Stimulated activated memory B cell treated with anti-CD40 and anti-IgM and Interleukin-4, amounts not matched to agents 10 μg/mL and 1 μg/mL and 100 μg/mL, for 72 hours (primary cell): Measurements from ENCODE around the gene JAG1.
"Not testable (repeated sequence)": the region's sequence is repeated elsewhere in the genome, so short reads cannot be mapped to it uniquely, and the experiment has no call there.

Source experiments
- ATAC-seq: fragments of 150-1000 bp; cut with Tn5 transposase; 2 replicates; pipeline ENCODE4 v1.10.0; 2021
- H3K27ac Mint-ChIP-seq: one replicate; pipeline ENCODE4 v1.8.0; 2022; ENCODE audit warnings: mild to moderate bottlenecking, mixed read lengths
- H3K27me3 Mint-ChIP-seq: one replicate; pipeline ENCODE4 v1.8.0; 2022; ENCODE audit warnings: mixed read lengths
- H3K36me3 Mint-ChIP-seq: one replicate; pipeline ENCODE4 v1.8.0; 2022; ENCODE audit warnings: mixed read lengths
- H3K4me1 Mint-ChIP-seq: one replicate; pipeline ENCODE4 v1.8.0; 2022; ENCODE audit warnings: mixed read lengths
- H3K4me3 Mint-ChIP-seq: one replicate; pipeline ENCODE4 v1.8.0; 2022; ENCODE audit warnings: mild to moderate bottlenecking, moderate library complexity, mixed read lengths
- H3K9me3 Mint-ChIP-seq: one replicate; pipeline ENCODE4 v1.8.0; 2022; ENCODE audit warnings: mixed read lengths

The JAG1 gene

DNA sequence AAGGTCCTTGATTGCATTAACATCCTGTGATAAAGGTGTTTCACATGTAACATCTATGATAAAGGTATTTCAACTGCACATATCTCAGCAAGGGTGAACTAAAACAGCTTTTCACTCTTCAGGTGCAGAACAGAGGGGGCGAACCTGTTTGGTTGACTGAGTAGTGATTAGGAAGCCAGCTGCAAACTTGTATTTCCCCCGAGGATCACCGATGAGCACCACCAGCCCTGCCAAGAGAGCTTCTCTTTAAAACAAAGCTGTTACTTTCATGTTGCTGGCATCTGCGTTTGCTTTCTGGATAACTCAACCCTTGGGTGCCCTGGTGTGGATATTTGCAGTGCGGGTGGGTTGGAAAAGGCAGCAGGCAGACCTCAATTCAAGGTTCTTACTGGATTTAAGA lies 39.6 kb downstream of the JAG1 start:
- peak; percentile 53 for ATAC-seq
- Mint-ChIP-seq H3K27me3 (no peaks in the 10 kb centered on the region), H3K27ac (no peak overlapping the region), H3K9me3 (no peaks in the 10 kb centered on the region), H3K36me3 (peaks cover 14% of the 10 kb centered on the region), H3K4me1 (peaks cover 10% of the 10 kb centered on the region), H3K4me3 (no peak overlapping the region)

DNA sequence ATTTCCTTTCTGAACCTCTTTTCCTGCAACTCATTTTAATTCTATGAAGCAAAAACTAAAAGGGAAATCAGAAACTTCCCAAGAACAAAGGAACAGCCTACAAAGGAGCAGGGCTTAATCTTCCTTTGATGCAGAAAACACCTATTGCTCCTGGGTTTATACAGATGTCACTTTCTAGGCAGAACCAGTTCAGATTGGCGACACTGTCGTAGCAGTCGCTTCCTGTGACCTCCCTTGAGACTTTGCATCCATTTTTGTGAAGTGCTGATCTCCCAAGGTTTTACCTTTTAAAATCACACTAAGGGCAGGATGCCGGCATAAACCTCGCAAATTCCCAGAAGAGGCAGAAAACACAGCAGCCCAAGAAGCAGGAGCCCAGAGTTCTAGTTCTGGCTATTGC lies 40.1 kb downstream of the JAG1 start:
- Mint-ChIP-seq H3K27ac (no peak overlapping the region), H3K9me3 (no peaks in the 10 kb centered on the region)

DNA sequence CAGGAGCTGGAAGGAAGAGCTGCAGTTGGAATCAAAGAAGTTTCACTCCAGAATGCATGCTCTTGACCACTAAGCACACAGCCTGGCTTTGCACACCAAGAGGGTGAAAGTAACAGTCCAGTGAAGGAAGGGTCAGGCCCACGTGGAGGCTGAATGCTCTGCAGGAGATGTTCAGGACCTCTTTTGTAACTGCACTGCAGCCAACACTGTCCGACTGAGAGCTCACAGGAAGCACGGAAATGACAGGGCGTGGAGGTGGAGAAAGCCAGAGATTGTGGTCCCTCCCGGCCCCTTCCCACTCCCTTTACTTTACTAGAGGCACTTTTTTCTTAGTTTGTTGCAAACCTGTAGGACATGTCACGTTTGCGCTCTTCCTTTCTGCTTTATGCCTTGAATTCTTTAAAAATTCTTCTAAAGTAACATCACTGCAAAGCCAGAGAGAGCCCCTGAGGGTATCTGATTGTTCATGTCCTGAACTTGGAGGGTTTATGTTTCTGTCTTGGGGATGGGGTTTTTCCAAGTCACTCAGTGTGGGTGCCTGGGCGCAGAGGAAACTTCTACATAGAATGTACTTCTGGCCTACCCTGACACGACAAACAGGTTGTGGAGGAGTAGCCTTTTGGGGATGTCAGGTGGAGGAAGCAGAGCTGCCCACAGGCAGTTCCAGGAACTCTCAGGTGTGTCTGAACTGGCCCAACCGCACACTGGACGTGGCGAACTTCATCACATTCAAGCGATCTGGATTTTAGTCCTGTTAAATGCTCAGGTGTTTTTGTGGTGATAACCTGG lies 40.9 kb downstream of the JAG1 start:
- Mint-ChIP-seq H3K4me3 (no peak overlapping the region), H3K9me3 (no peaks in the 10 kb centered on the region), H3K36me3 (peaks cover 14% of the 10 kb centered on the region), H3K27ac (no peak overlapping the region), H3K27me3 (no peaks in the 10 kb centered on the region), H3K4me1 (peaks cover 10% of the 10 kb centered on the region)
- no peak for ATAC-seq

More for the DNA sequence above, 40.1 kb downstream of the JAG1 start:
- Mint-ChIP-seq H3K4me1 (peaks cover 10% of the 10 kb centered on the region), H3K36me3 (peaks cover 14% of the 10 kb centered on the region), H3K4me3 (no peak overlapping the region), H3K27me3 (no peaks in the 10 kb centered on the region)
- ATAC-seq: no peak

DNA sequence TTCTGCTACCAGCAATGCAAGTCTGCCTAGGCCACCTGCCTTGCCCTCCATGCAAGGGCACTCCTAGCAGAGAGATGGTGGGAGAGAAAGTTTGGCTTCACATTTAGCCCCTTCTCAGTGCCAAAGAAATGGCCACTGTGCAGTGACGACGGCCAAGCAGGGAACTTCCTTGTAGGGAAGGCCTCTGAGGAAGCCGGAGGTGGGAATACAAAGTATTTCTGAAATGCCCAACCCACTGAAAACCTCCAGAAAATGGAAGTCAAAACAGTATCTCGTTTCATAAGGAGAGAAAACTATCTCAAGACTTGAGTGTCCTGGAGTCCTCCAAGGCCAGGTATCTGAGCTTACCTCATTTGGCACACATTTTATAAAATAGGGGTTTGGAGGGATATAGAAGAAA lies 42.7 kb downstream of the JAG1 start:
- Mint-ChIP-seq H3K4me1 (peaks cover 10% of the 10 kb centered on the region), H3K27me3 (no peaks in the 10 kb centered on the region), H3K27ac (no peak overlapping the region), H3K36me3 (peaks cover 9% of the 10 kb centered on the region), H3K4me3 (no peak overlapping the region), H3K9me3 (no peaks in the 10 kb centered on the region)
- no peak for ATAC-seq

DNA sequence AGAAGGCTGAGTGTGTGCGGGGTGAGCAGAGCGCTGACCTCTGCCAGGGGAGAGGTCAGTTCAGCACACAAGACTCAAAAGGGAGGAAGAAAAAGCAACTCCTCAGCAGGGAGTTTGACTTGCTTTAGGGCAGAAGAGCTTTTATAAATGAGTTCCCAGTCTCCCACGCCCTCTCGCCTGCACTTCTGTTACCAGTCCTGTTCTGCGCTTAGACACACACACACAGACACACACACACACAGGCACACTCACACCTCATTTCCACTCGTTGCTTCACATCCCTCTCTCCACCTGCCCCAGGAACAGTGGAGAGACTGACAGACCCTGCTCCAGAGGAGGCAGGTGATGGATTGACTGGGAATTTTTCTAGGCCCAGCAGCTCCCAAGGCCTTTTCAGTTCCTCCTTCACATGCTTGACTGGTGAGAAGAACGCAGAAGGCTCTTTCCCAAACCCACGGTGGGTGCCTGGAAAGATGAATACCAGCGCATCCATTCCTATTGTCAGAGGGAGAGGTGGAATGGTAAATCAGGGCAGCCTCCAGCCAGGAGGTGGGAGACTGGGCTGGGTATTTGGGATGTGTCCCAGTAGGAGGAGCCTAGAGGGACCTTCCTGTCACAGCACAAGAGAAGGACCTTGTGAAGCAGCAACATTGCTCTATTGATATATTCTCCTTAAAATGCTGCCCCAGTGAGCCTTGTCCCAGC lies 43.7 kb downstream of the JAG1 start:
- Mint-ChIP-seq H3K36me3 (peaks cover 15% of the 10 kb centered on the region), H3K27me3 (no peaks in the 10 kb centered on the region), H3K27ac (no peak overlapping the region)

DNA sequence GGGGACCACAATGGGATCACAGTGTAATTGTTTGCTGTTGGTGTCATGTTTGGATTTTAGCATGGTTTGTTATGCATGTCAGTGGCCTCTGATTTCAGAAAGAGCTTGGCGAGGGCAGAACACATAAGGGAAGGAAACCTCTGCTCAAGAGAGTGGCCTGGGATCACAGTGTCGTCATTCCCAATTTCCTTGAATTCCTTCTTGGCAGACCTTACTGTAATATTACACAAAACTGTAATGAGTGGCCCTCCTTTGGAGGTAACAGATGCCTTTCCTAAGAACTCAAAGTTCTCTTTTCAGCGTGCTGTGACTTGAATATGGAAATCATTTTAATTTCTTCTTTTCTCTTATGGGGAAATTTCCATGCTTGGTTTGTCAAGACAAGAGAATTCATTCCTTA lies 46.9 kb downstream of the JAG1 start:
- H3K4me3 Mint-ChIP-seq: no peak overlapping the region
- no peaks in the 10 kb centered on the region for H3K9me3 Mint-ChIP-seq
- peaks cover 39% of the 10 kb centered on the region for H3K36me3 Mint-ChIP-seq
- no peak overlapping the region for H3K27ac Mint-ChIP-seq
- H3K27me3 Mint-ChIP-seq: no peaks in the 10 kb centered on the region
- ATAC-seq: no peak
- no peaks in the 10 kb centered on the region for H3K4me1 Mint-ChIP-seq

More for the DNA sequence above, 43.7 kb downstream of the JAG1 start:
- Mint-ChIP-seq H3K4me1 (peaks cover 10% of the 10 kb centered on the region), H3K9me3 (no peaks in the 10 kb centered on the region), H3K4me3 (no peak overlapping the region)
- no peak for ATAC-seq

DNA sequence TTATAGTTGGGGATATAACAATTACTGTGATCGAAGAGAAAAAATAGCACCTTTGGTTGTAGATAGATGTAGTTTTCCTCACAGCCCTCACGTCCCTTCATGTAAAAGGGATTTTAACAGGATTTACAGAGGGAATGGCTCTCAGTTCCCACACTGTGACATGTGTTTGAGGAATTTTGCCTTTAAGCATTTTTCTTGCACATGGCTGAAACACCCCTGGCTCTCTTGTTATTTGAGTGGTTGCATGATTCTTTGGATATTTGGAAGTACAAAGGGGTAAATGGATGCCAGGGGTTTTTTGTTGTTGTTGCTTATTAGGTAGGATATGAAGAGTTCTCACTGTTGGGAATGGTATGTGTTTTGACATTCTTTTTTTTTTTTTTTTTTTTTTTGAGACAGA lies 48.2 kb downstream of the JAG1 start:
- Mint-ChIP-seq H3K36me3 (peaks cover 47% of the 10 kb centered on the region), H3K9me3 (no peaks in the 10 kb centered on the region), H3K4me3 (no peak overlapping the region), H3K4me1 (no peaks in the 10 kb centered on the region), H3K27me3 (no peaks in the 10 kb centered on the region), H3K27ac (no peak overlapping the region)
- no peak for ATAC-seq

DNA sequence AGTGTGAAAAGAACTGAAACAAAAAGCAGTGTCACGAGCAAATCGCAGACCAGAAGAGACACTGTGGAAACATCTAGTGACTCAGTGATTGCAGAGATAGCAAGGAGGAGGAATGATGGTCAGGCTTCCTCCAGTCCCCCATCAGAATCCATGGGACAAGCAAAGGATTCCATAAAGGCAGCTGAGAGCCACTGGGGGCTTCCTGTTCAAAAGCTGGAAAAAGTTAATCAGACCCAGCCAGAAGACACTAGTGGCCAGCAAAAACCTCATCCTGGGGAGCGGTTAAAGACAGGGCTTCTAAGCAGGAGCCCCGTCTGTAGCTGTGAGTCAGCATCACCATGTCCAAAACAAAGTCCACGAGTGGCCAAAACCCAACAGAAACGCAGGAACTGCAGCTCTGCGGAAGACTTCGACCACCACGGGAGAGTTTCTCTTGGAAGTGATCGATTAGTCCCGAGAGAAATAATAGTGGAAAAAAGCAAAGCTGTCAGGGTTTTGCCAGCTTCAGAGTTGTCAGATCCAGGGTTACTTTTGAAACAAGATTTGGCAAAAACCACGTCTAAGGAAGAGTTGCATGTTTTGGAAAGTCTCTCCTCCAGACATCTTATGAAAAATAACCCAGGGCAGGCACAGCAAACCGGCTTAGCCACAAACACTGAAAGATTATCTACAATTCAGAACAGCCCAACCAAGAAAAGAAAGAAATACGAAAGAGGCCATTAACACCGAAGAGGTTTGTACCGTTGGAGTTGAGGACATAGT lies 51.0 kb downstream of the JAG1 start:
- Mint-ChIP-seq H3K4me3 (no peak overlapping the region), H3K4me1 (no peaks in the 10 kb centered on the region), H3K27me3 (no peaks in the 10 kb centered on the region), H3K27ac (no peak overlapping the region), H3K9me3 (no peaks in the 10 kb centered on the region), H3K36me3 (peaks cover 42% of the 10 kb centered on the region)
- ATAC-seq: no peak

DNA sequence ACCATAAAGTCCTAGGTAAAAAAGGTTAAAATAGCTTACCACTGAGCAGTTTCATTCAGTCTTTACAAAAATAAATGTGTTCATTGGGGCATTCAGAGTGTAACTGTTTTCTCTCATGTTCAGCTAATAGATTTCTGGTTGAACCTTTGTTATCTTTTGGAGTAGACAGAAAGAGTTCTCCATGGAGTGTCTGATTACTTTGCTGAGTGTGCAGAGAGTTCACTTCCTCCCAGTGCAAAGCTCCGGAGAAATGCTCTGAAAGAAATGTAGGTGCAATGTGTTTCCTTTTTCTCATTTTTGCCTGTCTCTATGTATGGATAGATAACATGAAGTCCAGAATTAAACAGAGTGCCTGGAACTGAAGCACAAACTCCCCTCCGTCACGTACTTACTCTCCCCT lies 52.6 kb downstream of the JAG1 start:
- no peak for ATAC-seq
- H3K27me3 Mint-ChIP-seq: no peaks in the 10 kb centered on the region
- peaks cover 49% of the 10 kb centered on the region for H3K36me3 Mint-ChIP-seq
- H3K27ac Mint-ChIP-seq: no peak overlapping the region
- H3K9me3 Mint-ChIP-seq: no peaks in the 10 kb centered on the region
- H3K4me1 Mint-ChIP-seq: no peaks in the 10 kb centered on the region
- H3K4me3 Mint-ChIP-seq: no peak overlapping the region

DNA sequence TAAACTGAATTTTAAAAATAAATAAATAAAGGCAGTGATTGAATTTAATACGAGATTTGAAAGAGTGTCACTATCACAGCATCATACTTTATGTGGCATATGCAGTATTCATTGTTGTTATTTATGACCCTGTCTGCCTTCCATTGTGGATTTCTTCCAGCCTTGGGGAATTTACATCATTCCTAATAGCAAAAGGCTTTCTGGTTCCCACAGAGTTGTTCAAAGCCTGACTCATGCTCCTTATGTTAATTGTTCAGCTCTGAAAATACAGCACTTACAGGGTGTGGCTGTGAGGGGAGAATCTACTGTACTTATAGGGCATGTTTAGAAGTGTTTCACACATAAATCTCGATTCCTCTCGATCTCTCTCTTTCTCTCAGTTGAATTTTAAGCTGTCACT lies 54.4 kb downstream of the JAG1 start:
- Mint-ChIP-seq H3K4me3 (no peak overlapping the region), H3K36me3 (peaks cover 54% of the 10 kb centered on the region), H3K9me3 (no peaks in the 10 kb centered on the region), H3K27ac (no peak overlapping the region), H3K27me3 (no peaks in the 10 kb centered on the region), H3K4me1 (no peaks in the 10 kb centered on the region)
- no peak for ATAC-seq

DNA sequence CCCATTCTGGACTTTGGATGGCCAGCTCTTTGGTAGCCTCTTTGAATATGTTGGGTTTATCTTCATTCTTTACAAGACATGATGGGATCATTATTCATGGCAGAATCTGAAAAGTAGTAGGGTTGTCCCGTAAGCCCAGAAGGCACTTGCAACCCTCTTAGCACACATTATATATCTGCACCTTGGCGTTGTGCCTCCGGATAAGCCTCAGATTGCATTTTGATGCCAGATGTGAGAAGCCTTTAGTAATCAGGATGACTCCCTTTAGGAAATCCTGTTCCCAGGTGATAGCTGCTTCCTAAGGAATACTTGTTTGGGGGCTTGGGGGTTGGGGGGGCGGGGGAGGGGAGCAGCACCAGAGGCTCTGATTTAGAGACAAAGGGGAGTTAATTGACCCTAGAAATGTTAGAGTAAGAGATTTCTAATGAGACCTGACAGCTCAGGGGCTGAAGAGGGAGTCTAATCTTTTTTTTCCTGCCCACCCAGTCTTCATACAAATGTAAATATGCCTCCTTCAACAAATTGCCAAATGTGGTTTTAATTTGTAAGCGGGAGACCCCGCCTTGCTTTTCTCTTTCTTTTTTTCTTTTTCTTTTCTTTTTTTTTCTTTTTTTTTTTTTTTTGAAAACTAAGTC lies 55.1 kb downstream of the JAG1 start:
- Mint-ChIP-seq H3K4me3 (no peak overlapping the region), H3K4me1 (no peaks in the 10 kb centered on the region), H3K36me3 (peaks cover 53% of the 10 kb centered on the region), H3K9me3 (no peaks in the 10 kb centered on the region), H3K27me3 (no peaks in the 10 kb centered on the region), H3K27ac (no peak overlapping the region)
- no peak for ATAC-seq

DNA sequence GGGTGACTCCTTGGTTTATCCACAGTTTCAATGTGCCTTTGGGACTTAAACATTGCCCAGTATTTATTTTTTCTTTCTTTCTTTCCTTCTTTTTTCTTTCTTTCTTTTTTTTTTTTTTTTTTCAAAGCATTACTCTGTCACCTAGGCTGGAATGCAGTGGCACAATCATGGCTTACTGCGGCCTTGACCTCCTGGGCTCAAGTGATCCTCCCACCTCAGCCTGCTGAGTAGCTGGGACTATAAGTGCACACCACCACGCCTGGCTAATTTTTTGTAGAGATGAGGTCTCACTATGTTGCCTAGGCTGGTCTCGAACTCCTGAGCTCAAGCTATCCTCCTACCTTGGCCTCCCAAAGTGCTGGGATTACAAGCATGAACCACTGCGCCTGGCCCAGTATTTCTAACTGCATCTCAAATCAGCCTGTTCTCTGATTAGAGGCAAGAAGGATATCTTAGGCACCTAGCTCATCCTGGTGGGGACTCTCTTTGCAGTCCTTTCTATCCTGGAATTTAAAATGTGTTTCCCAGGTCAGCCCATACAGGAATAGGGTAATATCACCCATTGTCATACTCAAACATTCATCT lies 56.2 kb downstream of the JAG1 start:
- H3K27me3 Mint-ChIP-seq, H3K9me3 Mint-ChIP-seq, H3K4me1 Mint-ChIP-seq, H3K27ac Mint-ChIP-seq, H3K4me3 Mint-ChIP-seq, ATAC-seq: not testable (repeated sequence)
- peaks cover 48% of the 10 kb centered on the region for H3K36me3 Mint-ChIP-seq

DNA sequence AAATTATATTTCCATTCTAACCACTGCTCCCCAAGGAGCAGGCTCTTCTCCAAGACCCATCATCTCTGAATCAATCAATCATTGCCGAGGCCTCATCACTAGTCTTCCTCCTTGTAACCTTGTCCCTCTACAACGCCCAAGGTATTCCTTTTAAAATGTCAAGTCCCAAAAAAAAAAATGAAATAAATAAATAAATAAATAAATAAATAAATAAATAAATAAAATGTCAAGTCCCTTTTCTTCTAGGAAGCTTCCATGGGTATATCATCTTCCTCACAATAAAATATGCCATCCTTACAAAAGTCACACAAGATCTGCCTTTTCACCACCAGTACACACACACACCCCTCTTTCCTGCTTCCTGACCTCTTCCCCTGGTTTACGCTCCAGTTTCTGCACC lies 57.6 kb downstream of the JAG1 start:
- Mint-ChIP-seq H3K4me1 (no peaks in the 10 kb centered on the region), H3K36me3 (peaks cover 47% of the 10 kb centered on the region), H3K9me3 (no peaks in the 10 kb centered on the region), H3K27me3 (no peaks in the 10 kb centered on the region), H3K4me3 (no peak overlapping the region), H3K27ac (no peak overlapping the region)
- no peak for ATAC-seq

DNA sequence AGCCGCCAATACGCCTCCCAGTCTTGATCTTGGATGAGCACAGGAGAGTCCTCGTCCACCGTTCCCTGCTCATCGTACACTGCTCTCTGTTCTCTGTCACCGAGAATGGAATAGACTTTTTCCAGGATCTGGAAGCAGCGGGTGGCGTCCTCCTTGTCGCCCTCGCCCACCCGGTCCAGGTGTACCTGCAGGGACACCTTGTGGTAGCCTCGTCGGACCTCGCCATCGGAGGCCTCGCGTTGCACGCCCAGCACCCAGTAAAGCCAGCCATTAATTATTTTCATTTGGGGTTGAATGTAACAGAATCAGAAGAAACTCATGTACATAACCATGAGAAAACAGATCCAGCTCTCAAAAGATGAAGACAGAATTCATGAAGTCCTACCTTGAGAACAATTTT lies 59.9 kb downstream of the JAG1 start:
- Mint-ChIP-seq H3K4me3 (no peak overlapping the region), H3K4me1 (no peaks in the 10 kb centered on the region)

DNA sequence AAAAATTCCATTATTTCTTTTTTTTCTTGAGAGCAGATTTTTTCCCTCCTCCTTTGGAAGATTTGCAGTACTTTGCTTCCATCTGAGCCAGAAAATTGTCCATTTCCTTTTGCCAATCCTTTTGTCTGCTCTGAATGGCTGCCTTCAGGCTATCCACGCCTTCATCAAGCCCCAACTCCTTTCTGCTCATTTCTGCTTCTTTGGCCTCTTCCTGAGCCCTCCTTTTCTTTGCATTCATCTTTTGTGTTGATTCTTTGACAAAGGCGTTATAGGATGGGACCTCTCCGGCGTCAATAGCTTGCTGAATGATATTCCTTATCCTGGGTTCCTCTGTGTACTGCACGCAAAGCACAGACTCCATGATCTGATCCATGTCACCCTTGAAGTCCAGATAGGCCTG lies 60.4 kb downstream of the JAG1 start:
- peaks cover 54% of the 10 kb centered on the region for H3K36me3 Mint-ChIP-seq
- not testable (repeated sequence) for ATAC-seq, H3K27ac Mint-ChIP-seq, H3K4me1 Mint-ChIP-seq, H3K4me3 Mint-ChIP-seq, H3K27me3 Mint-ChIP-seq, H3K9me3 Mint-ChIP-seq

More for the DNA sequence above, 59.9 kb downstream of the JAG1 start:
- ATAC-seq: no peak
- Mint-ChIP-seq H3K27me3 (no peaks in the 10 kb centered on the region), H3K9me3 (no peaks in the 10 kb centered on the region), H3K27ac (no peak overlapping the region), H3K36me3 (peaks cover 51% of the 10 kb centered on the region)
